Left ventricle myocardium inferior (tissue), 1 donor: Measurements from ENCODE around the gene UNC13A. TPM values are rescaled to one million over a fixed set of nuclear protein-coding genes. Genes with fewer than 3 reads are reported as not detected.

Experiments used
- DNase-seq: peaks from one replicate; pipeline ENCODE4 v3.0.0-alpha.2; 2020
- H3K27ac ChIP-seq: fragments of 200-600 bp; replicated peaks from 2 replicates; pipeline ENCODE4 v1.8.0; 2021
- H3K27me3 ChIP-seq: fragments of 200-600 bp; 2 replicates; pipeline ENCODE4 v1.8.0; 2021; ENCODE audit warnings: low read depth
- H3K36me3 ChIP-seq: fragments of 200-600 bp; 2 replicates; pipeline ENCODE4 v1.8.0; 2021
- H3K4me1 ChIP-seq: fragments of 200-600 bp; 2 replicates; pipeline ENCODE4 v1.8.0; 2021
- H3K4me3 ChIP-seq: fragments of 200-600 bp; 2 replicates; pipeline ENCODE4 v1.8.0; 2021; ENCODE audit warnings: mild to moderate bottlenecking, moderate library complexity
- H3K9me3 ChIP-seq: fragments of 200-600 bp; replicated peaks from 2 replicates; pipeline ENCODE4 v1.8.0; 2021
- intact Hi-C: fragments of 100-400 bp; cut with micrococcal nuclease; formaldehyde crosslinking; loops from one replicate; pipeline ENCODE4 v1.11.0; 2022
- total RNA-seq: library from RNA; stranded (reverse); fragmentation: NEBNext Ultra II Directional; extraction: Animal tissue kit (Norgen Biotek cat#: 25700); gene quantifications from one replicate; pipeline ENCODE4 v1.2.1, GENCODE V29; 2021
- TF ChIP-seq, protein P1 (sequence below): fragments of 200-600 bp; IDR thresholded peaks from 2 replicates; pipeline ENCODE4 v1.8.0; 2021; ENCODE audit warnings: antibody characterized with exemption, mild to moderate bottlenecking, borderline replicate concordance
- donor health status: DM: no; HTN: yes; CAD: no; lungs with severe emphysema.

UNC13A gene
- total RNA-seq, 1 donor from 2014 or later: 0.05 TPM

DNA sequence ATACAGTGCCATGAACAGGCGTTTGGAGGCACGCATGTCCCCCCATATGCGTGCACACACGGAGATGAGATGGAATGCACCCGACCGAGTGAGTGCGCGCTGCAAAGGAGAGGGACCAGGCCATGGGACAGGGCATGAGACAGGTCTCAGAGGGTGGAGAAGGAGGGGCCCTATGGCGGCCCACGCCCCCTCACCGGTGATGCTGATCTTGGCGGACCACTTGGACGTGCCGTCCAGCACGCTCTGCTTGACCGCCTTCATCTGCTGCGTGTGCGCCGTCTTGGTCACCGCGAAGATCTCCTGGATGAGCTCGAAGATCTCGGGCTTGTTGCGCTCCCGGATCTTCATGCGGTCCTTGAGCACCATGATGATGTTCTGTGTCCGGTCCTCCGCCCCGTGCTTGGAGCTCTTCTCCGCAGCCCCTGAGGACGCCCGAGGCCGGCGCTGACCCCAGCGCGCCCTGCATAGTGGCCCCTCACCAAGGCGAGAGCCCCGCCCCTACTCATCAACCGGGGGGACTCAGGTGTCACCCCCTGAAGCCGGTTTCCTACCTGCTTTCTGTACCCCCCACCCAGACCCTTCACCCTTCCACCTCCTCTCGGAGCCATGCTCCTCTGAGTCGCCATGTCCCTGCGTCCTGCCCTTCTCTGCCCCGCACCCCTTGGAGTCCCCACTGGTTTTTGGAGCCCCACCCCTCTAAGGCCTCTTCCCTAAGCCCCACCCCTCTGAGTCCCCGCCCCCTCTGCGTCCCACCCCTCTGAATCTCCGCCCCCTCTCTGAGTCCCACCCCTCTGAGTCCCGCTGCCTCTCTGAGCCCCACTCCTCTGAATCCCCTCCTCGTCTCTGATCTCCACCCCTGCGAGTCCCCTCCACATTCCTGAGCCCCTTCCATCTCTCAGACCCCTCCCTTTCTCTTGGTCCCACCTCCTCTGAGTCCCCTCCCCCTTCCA lies 40.8 kb downstream of the UNC13A start:
- no peak overlapping the region for H3K27ac ChIP-seq
- intact Hi-C loops: no loop called here
- H3K27me3 ChIP-seq: peaks cover 47% of the 10 kb centered on the region
- TF ChIP-seq, protein P1, sequence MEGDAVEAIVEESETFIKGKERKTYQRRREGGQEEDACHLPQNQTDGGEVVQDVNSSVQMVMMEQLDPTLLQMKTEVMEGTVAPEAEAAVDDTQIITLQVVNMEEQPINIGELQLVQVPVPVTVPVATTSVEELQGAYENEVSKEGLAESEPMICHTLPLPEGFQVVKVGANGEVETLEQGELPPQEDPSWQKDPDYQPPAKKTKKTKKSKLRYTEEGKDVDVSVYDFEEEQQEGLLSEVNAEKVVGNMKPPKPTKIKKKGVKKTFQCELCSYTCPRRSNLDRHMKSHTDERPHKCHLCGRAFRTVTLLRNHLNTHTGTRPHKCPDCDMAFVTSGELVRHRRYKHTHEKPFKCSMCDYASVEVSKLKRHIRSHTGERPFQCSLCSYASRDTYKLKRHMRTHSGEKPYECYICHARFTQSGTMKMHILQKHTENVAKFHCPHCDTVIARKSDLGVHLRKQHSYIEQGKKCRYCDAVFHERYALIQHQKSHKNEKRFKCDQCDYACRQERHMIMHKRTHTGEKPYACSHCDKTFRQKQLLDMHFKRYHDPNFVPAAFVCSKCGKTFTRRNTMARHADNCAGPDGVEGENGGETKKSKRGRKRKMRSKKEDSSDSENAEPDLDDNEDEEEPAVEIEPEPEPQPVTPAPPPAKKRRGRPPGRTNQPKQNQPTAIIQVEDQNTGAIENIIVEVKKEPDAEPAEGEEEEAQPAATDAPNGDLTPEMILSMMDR: no peak
- H3K9me3 ChIP-seq: no peaks in the 10 kb centered on the region
- no peak overlapping the region for H3K4me3 ChIP-seq
- no peaks in the 10 kb centered on the region for H3K4me1 ChIP-seq
- H3K36me3 ChIP-seq: no peaks in the 10 kb centered on the region
- no peak for DNase-seq

DNA sequence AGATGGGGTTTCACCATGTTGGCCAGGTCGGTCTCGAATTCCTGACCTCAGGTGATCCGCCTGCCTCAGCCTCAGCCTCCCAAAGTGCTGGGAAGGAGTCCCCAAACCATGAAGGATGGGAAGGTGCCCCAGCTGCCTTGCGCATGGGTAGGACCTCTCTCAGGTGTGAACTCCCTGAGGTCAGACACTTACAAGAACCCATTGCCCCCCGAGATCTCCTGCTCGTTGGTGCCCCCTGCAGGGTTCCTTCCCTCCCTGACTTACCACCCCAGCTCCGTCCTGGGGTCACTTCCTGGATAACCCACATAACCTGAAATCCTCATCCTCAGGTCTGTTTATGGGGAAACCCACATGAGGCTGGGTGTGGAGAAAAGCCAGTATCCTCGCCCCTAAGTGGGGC lies 41.7 kb downstream of the UNC13A start:
- Histone ChIP-seq H3K27me3 (peaks cover 47% of the 10 kb centered on the region), H3K27ac (no peak overlapping the region), H3K4me1 (no peaks in the 10 kb centered on the region), H3K4me3 (no peak overlapping the region), H3K36me3 (no peaks in the 10 kb centered on the region), H3K9me3 (no peaks in the 10 kb centered on the region)
- TF ChIP-seq, protein P1: no peak
- intact Hi-C loops: no loop called here
- no peak for DNase-seq

- intact Hi-C loops: no loop called here
- Histone ChIP-seq H3K4me1 (no peaks in the 10 kb centered on the region), H3K27ac (no peak overlapping the region), H3K9me3 (no peaks in the 10 kb centered on the region), H3K27me3 (peaks cover 52% of the 10 kb centered on the region), H3K4me3 (no peak overlapping the region), H3K36me3 (no peaks in the 10 kb centered on the region)
- TF ChIP-seq, protein P1: no peak
- DNase-seq: no peak
Measured at GRCh38 chr19:17645339-17645963, 42.7 kb downstream of the UNC13A start.

- TF ChIP-seq, protein P1: no peak
- no peaks in the 10 kb centered on the region for H3K4me1 ChIP-seq
- no peak for DNase-seq
- H3K36me3 ChIP-seq: no peaks in the 10 kb centered on the region
- no peak overlapping the region for H3K27ac ChIP-seq
- H3K27me3 ChIP-seq: peaks cover 73% of the 10 kb centered on the region
- intact Hi-C loops: no loop called here
- no peak overlapping the region for H3K4me3 ChIP-seq
- H3K9me3 ChIP-seq: no peaks in the 10 kb centered on the region
Measured at GRCh38 chr19:17642656-17643055, 45.5 kb downstream of the UNC13A start.

DNA sequence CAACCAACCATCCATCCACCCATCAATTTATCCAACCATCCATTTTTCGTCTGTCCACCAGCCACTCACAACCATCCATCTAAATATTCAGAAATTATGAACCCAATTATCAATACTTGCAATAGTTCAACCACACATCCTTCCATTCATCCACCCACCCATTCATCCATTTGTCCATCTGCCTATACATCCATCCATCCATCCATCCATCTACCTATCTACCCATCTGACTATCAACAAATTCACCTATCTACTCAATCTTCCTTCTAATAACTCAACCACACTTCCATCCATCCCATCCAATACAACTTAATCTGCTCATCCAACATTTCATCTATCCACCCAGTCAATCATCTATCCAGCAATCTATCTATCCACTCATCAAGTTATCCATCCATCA lies 46.3 kb downstream of the UNC13A start:
- Histone ChIP-seq H3K36me3 (no peaks in the 10 kb centered on the region), H3K27me3 (peaks cover 66% of the 10 kb centered on the region), H3K27ac (no peak overlapping the region), H3K9me3 (no peaks in the 10 kb centered on the region), H3K4me1 (no peaks in the 10 kb centered on the region), H3K4me3 (no peak overlapping the region)
- intact Hi-C loops: no loop called here
- TF ChIP-seq, protein P1: no peak
- DNase-seq: no peak
